ENCODE results near the gene TPST2.

TPST2 gene

GRCh38 chr22:26486394-26486793 is 103.5 kb downstream of the TPST2 start:
- TF ChIP-seq CTCF (IDR thresholded peaks at IDR 0.05; ENCODE audit: extremely low read depth, missing control alignments) = no peak
- no peak for DNase-seq (ENCODE audit: low spot score)

DNA sequence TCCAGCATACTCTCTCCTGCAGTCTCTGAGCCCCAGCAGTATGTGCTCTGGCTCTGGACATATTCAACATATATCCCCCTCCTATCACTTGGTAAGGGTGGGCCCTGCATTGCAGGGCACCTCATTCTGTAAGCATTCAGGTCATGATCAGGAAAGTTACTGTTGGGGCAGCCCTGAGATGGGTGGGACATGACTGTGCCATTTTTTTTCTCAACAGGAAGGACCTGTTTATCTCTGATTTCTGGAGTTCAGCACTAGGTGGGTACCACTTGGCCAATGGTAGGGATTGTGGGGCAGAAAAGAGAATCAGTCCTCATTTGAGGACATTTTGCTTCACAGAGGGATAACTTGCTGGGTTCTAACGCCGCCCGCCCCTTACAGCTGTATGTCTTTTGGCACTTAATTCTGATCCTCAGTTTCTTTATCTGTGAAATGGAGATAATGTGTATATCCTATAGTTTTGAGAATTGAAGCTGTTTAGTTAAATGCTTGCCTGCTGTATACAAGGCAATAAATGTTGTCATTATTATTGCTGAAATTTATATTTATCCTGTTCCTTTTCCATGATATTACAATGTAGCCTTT is 104.0 kb downstream of the TPST2 start:
- DNase-seq (ENCODE audit: low spot score) = no peak

DNA sequence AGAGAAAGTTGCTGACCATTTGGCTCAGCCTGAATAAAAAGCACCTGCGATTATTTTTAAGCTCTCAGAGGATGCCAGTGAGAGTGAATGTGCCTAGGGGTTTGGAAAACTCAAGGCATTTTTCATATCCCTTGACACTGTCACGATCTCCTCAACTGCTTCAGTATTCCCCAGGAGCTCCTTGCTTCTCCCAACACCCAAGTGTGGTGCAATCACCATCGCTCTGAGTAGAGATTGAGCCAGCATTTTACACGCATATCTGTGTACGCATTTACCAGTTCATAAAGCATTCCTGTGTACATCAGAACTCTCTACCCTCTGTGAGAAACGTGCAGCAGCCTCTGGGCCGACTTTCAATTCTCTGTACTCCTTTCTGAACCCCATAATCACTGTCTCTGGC is 104.9 kb downstream of the TPST2 start:
- no peak for DNase-seq (ENCODE audit: low spot score)
- no peak for TF ChIP-seq CTCF (IDR thresholded peaks at IDR 0.05; ENCODE audit: extremely low read depth, missing control alignments)

More for the DNA sequence above, 104.0 kb downstream of the TPST2 start:
- no peak for TF ChIP-seq CTCF (IDR thresholded peaks at IDR 0.05; ENCODE audit: extremely low read depth, missing control alignments)

- TF ChIP-seq CTCF (IDR thresholded peaks at IDR 0.05; ENCODE audit: extremely low read depth, missing control alignments) = no peak
- no peak for DNase-seq (ENCODE audit: low spot score)
These were observed 105.6 kb downstream of the TPST2 start for GRCh38 chr22:26484360-26484706.

GRCh38 chr22:26483439-26484359 is 106.2 kb downstream of the TPST2 start, which contains the start of the genes HPS4 and SRRD:
TSS of gene HPS4 (minus strand) at chr22:26483783. CDS start at chr22:26481762, 2,021 bp downstream.
TSS of gene SRRD (plus strand) at chr22:26483877. CDS start at chr22:26483891, 14 bp downstream.
- TF ChIP-seq CTCF (IDR thresholded peaks at IDR 0.05; ENCODE audit: extremely low read depth, missing control alignments) = no peak
- peak; percentile 94 for DNase-seq (ENCODE audit: low spot score)

- DNase-seq (ENCODE audit: low spot score) = no peak
- TF ChIP-seq CTCF (IDR thresholded peaks at IDR 0.05; ENCODE audit: extremely low read depth, missing control alignments) = no peak
These were observed 106.9 kb downstream of the TPST2 start for GRCh38 chr22:26483043-26483438.

GRCh38 chr22:26482161-26482560 is 107.8 kb downstream of the TPST2 start:
- TF ChIP-seq CTCF (IDR thresholded peaks at IDR 0.05; ENCODE audit: extremely low read depth, missing control alignments) = no peak
- DNase-seq (ENCODE audit: low spot score) = no peak

Measured in GM20000 (cell line).